NCI-H1930 (cell line): ENCODE measurements around the gene CTSW.

Experiments
- DNase-seq, 2 experiments: peaks; one replicate each; lab custom pipeline; 2025; lab: John Stamatoyannopoulos, UW

The CTSW gene

GRCh38 chr11:65903068-65903481 is 23.4 kb downstream of the CTSW start:
- no peak for DNase-seq

- DNase-seq, result no peak
Observed at GRCh38 chr11:65903715-65904114, 24.1 kb downstream of the CTSW start.

- no peak for DNase-seq
Observed at GRCh38 chr11:65906602-65907001, 27.0 kb downstream of the CTSW start.

- no peak for DNase-seq
Observed at GRCh38 chr11:65907878-65908277, 28.2 kb downstream of the CTSW start.

- DNase-seq, result peak; percentile 24 to 28
Observed at GRCh38 chr11:65911682-65912568, 32.3 kb downstream of the CTSW start.

GRCh38 chr11:65912845-65913244 is 33.2 kb downstream of the CTSW start:
- DNase-seq, result no peak

- DNase-seq, result no peak
Observed at GRCh38 chr11:65915101-65915820, 35.6 kb downstream of the CTSW start.

- no peak for DNase-seq
Observed at GRCh38 chr11:65915821-65916251, 36.2 kb downstream of the CTSW start.

- DNase-seq, result no peak
Observed at GRCh38 chr11:65916391-65916790, 36.8 kb downstream of the CTSW start.

GRCh38 chr11:65917077-65917433 is 37.4 kb downstream of the CTSW start:
- no peak for DNase-seq

- no peak for DNase-seq
Observed at GRCh38 chr11:65917434-65918210, 38.0 kb downstream of the CTSW start.

GRCh38 chr11:65918211-65919140 is 38.8 kb downstream of the CTSW start, which contains the start of gene C11orf68:
TSS of gene C11orf68 (minus strand) at chr11:65919062. CDS start at chr11:65919031, 31 bp downstream.
- no peak for DNase-seq

- DNase-seq, result peak; percentile 95 to 97
Observed at GRCh38 chr11:65919141-65919572, 39.5 kb downstream of the CTSW start, which contains the start of gene DRAP1. TSS of gene DRAP1 (plus strand) at chr11:65919426. CDS start at chr11:65919502, 76 bp downstream.

- no peak for DNase-seq
Observed at GRCh38 chr11:65919573-65920371, 40.1 kb downstream of the CTSW start.

GRCh38 chr11:65920372-65920802 is 40.8 kb downstream of the CTSW start:
- no peak for DNase-seq

GRCh38 chr11:65921033-65921555 is 41.5 kb downstream of the CTSW start:
- no peak for DNase-seq

GRCh38 chr11:65921876-65922275 is 42.2 kb downstream of the CTSW start:
- no peak for DNase-seq

- no peak for DNase-seq
Observed at GRCh38 chr11:65922565-65922964, 42.9 kb downstream of the CTSW start.

GRCh38 chr11:65925397-65925796 is 45.8 kb downstream of the CTSW start:
- DNase-seq, result no peak

- DNase-seq, result no peak
Observed at GRCh38 chr11:65927904-65928397, 48.3 kb downstream of the CTSW start.
